Stimulated activated CD8-positive, alpha-beta memory T cell treated with anti-CD3 and anti-CD28 coated beads, Interleukin-2, amount 100 ng/mL, for 1 hour (primary cell): ENCODE data around the gene RPL41.
"Not testable (repeated sequence)": the region's sequence is repeated elsewhere in the genome, so short reads cannot be mapped to it uniquely, and the experiment has no call there.

ENCODE experiments used
- DNase-seq, 2 donors: peaks; one replicate each; pipeline ENCODE4 v3.0.0-alpha.2; 2020; ENCODE audit warnings: low read depth in 2 of 2

RPL41 gene

GRCh38 chr12:56116267-56117081 is at the start of gene RPL41:
TSS of gene RPL41 (plus strand) at chr12:56116633.
- peak; percentile 92 to 94 for DNase-seq

- DNase-seq: no peak
These were observed 44.8 kb upstream of the RPL41 start for GRCh38 chr12:56071648-56072047.

GRCh38 chr12:56074396-56074795 is 42.0 kb upstream of the RPL41 start:
- DNase-seq: no peak

GRCh38 chr12:56077966-56078365 is 38.5 kb upstream of the RPL41 start:
- DNase-seq: not testable (repeated sequence)

- no peak for DNase-seq
These were observed 38.0 kb upstream of the RPL41 start for GRCh38 chr12:56078427-56078826.

GRCh38 chr12:56078931-56079722 is 37.3 kb upstream of the RPL41 start:
- peak in 1 of 2 donors; percentile 8 for DNase-seq

GRCh38 chr12:56079723-56080555 is 36.5 kb upstream of the RPL41 start, which contains the start of gene ERBB3:
TSS of gene ERBB3 (plus strand) at chr12:56080165. CDS start at chr12:56080301, 136 bp downstream.
- peak; percentile 45 for DNase-seq

GRCh38 chr12:56080556-56081138 is 35.8 kb upstream of the RPL41 start:
- no peak for DNase-seq

GRCh38 chr12:56081393-56082347 is 34.8 kb upstream of the RPL41 start:
- DNase-seq: no peak

- DNase-seq: no peak
These were observed 34.1 kb upstream of the RPL41 start for GRCh38 chr12:56082382-56082781.

- DNase-seq: no peak
These were observed 33.5 kb upstream of the RPL41 start for GRCh38 chr12:56082967-56083366.

GRCh38 chr12:56084958-56085543 is 31.4 kb upstream of the RPL41 start:
- no peak for DNase-seq

- DNase-seq: no peak
These were observed 30.3 kb upstream of the RPL41 start for GRCh38 chr12:56086096-56086495.

GRCh38 chr12:56086608-56087007 is 29.8 kb upstream of the RPL41 start:
- DNase-seq: no peak

- DNase-seq: no peak
These were observed 29.2 kb upstream of the RPL41 start for GRCh38 chr12:56087220-56087619.

- DNase-seq: no peak
These were observed 18.7 kb upstream of the RPL41 start for GRCh38 chr12:56097738-56098137.

GRCh38 chr12:56098592-56098991 is 17.8 kb upstream of the RPL41 start:
- no peak for DNase-seq

GRCh38 chr12:56099787-56100186 is 16.6 kb upstream of the RPL41 start:
- DNase-seq: no peak

- DNase-seq: no peak
These were observed 15.4 kb upstream of the RPL41 start for GRCh38 chr12:56101045-56101444.

- DNase-seq: no peak
These were observed 13.8 kb upstream of the RPL41 start for GRCh38 chr12:56102683-56103065.
